ENCODE results near the gene STEAP4. TPM values are rescaled to one million over a fixed set of nuclear protein-coding genes. Genes with fewer than 3 reads are reported as not detected.

Gene STEAP4
- total and polyA plus RNA-seq, 4 donors, result 3.7 to 43.8 (median 12.8) TPM

- no peak overlapping the region for H3K9ac ChIP-seq (ENCODE audit: low read depth in 1 of 2, low read length in 2 of 2)
- 77% methylated on average over 3 of the region's 3 CpGs for WGBS
- no peaks in the 10 kb centered on the region for H3K9me3 ChIP-seq (ENCODE audit: control insufficient read depth in 4 of 4, low read length in 3 of 4)
- H3K36me3 ChIP-seq (ENCODE audit: control insufficient read depth in 4 of 4, insufficient read depth in 3 of 4, low read depth in 1 of 4, low read length in 3 of 4), result no peaks in the 10 kb centered on the region
- H3K27me3 ChIP-seq (ENCODE audit: control insufficient read depth in 4 of 4, insufficient read depth in 4 of 4, low read length in 3 of 4), result no peaks in the 10 kb centered on the region
- H3K4me3 ChIP-seq (ENCODE audit: low read depth in 1 of 3, low read length in 3 of 3), result no peak overlapping the region
- no peak for DNase-seq (ENCODE audit: low spot score)
- TF ChIP-seq RAD21 (IDR thresholded peaks at IDR 0.05), result no peak
- TF ChIP-seq RXRA (IDR thresholded peaks at IDR 0.05), result no peak
- TF ChIP-seq, protein P1, sequence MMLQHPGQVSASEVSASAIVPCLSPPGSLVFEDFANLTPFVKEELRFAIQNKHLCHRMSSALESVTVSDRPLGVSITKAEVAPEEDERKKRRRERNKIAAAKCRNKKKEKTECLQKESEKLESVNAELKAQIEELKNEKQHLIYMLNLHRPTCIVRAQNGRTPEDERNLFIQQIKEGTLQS (IDR thresholded peaks at IDR 0.05), result no peak
- TF ChIP-seq HNF4A (conservative IDR thresholded peaks at IDR 0.05), result no peak
- TF ChIP-seq NR2F2 (IDR thresholded peaks at IDR 0.05), result no peak
- TF ChIP-seq FOXA2 (IDR thresholded peaks at IDR 0.05), result no peak
- TF ChIP-seq YY1 (IDR thresholded peaks at IDR 0.05), result no peak
- TF ChIP-seq, protein P2, sequence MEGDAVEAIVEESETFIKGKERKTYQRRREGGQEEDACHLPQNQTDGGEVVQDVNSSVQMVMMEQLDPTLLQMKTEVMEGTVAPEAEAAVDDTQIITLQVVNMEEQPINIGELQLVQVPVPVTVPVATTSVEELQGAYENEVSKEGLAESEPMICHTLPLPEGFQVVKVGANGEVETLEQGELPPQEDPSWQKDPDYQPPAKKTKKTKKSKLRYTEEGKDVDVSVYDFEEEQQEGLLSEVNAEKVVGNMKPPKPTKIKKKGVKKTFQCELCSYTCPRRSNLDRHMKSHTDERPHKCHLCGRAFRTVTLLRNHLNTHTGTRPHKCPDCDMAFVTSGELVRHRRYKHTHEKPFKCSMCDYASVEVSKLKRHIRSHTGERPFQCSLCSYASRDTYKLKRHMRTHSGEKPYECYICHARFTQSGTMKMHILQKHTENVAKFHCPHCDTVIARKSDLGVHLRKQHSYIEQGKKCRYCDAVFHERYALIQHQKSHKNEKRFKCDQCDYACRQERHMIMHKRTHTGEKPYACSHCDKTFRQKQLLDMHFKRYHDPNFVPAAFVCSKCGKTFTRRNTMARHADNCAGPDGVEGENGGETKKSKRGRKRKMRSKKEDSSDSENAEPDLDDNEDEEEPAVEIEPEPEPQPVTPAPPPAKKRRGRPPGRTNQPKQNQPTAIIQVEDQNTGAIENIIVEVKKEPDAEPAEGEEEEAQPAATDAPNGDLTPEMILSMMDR (IDR thresholded peaks at IDR 0.05; ENCODE audit: low read depth, low read length, missing input control), result no peak
- no peak for TF ChIP-seq HNF4G (IDR thresholded peaks at IDR 0.05)
- TF ChIP-seq GABPA (IDR thresholded peaks at IDR 0.05 in 1 of 2, conservative IDR thresholded peaks at IDR 0.05 in 1 of 2), result no peak
- TF ChIP-seq SP1 (IDR thresholded peaks at IDR 0.05), result no peak
- no peaks in the 10 kb centered on the region for H3K4me1 ChIP-seq (ENCODE audit: control insufficient read depth in 4 of 4, insufficient read depth in 4 of 4, low read length in 3 of 4)
- H3K27ac ChIP-seq (ENCODE audit: low read depth in 1 of 2, low read length in 2 of 2), result no peak overlapping the region
These were observed 37.1 kb downstream of the STEAP4 start for GRCh38 chr7:88269586-88269985.

GRCh38 chr7:88268858-88269257 is 37.8 kb downstream of the STEAP4 start:
- TF ChIP-seq, protein P3, sequence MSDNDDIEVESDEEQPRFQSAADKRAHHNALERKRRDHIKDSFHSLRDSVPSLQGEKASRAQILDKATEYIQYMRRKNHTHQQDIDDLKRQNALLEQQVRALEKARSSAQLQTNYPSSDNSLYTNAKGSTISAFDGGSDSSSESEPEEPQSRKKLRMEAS (IDR thresholded peaks at IDR 0.05), result no peak
- TF ChIP-seq ZBTB33 (IDR thresholded peaks at IDR 0.05) (no peak), HNF4G (IDR thresholded peaks at IDR 0.05) (no peak), YY1 (IDR thresholded peaks at IDR 0.05) (no peak), FOXA2 (IDR thresholded peaks at IDR 0.05) (no peak), SP1 (IDR thresholded peaks at IDR 0.05) (no peak)
- TF ChIP-seq, protein P2 (IDR thresholded peaks at IDR 0.05; ENCODE audit: low read depth, low read length, missing input control), result no peak
- no peaks in the 10 kb centered on the region for H3K36me3 ChIP-seq (ENCODE audit: control insufficient read depth in 4 of 4, insufficient read depth in 3 of 4, low read depth in 1 of 4, low read length in 3 of 4)
- no peak overlapping the region for H3K9ac ChIP-seq (ENCODE audit: low read depth in 1 of 2, low read length in 2 of 2)

More at GRCh38 chr7:88268858-88269257, 37.8 kb downstream of the STEAP4 start:
- Histone ChIP-seq H3K4me3 (ENCODE audit: low read depth in 1 of 3, low read length in 3 of 3) (no peak overlapping the region), H3K27me3 (ENCODE audit: control insufficient read depth in 4 of 4, insufficient read depth in 4 of 4, low read length in 3 of 4) (no peaks in the 10 kb centered on the region), H3K4me1 (ENCODE audit: control insufficient read depth in 4 of 4, insufficient read depth in 4 of 4, low read length in 3 of 4) (no peaks in the 10 kb centered on the region), H3K27ac (ENCODE audit: low read depth in 1 of 2, low read length in 2 of 2) (no peak overlapping the region), H3K9me3 (ENCODE audit: control insufficient read depth in 4 of 4, low read length in 3 of 4) (no peaks in the 10 kb centered on the region)
- DNase-seq (ENCODE audit: low spot score), result no peak
- 51% methylated on average over 2 of the region's 2 CpGs for WGBS

Data from liver (tissue), 9 donors.